Thoracic aorta (tissue), 2 donors: ENCODE data around the gene ZBTB21. TPM values are rescaled to one million over a fixed set of nuclear protein-coding genes. Genes with fewer than 3 reads are reported as not detected.

Experiments used
- ATAC-seq: fragments of 150-250 bp; one replicate; pipeline ENCODE4 v1.8.0; 2017; ENCODE audit warnings: low read depth; ENCODE audit not compliant: insufficient number of reproducible peaks, low FRiP score
- DNase-seq: peaks from one replicate; pipeline ENCODE4 v3.0.0-alpha.2; 2020; ENCODE audit warnings: low spot score
- H3K27ac ChIP-seq, 2 donors: fragments of 200-600 bp; sonication (generic); 1 replicate in 1 of 2; 2 replicates in 1 of 2; pipeline ENCODE4 v1.5.1; 2016; ENCODE audit warnings: mild to moderate bottlenecking in 2 of 2, moderate library complexity in 2 of 2
- H3K27me3 ChIP-seq: fragments of 200-600 bp; sonication (generic); replicated peaks from 2 replicates; pipeline ENCODE4 v1.6.0; 2016; ENCODE audit warnings: mild to moderate bottlenecking; ENCODE audit not compliant: insufficient read depth
- H3K36me3 ChIP-seq: fragments of 200-600 bp; sonication (generic); one replicate; pipeline ENCODE4 v1.5.1; 2016
- H3K4me1 ChIP-seq, 2 donors: fragments of 200-600 bp; sonication (generic); 1 replicate in 1 of 2; 2 replicates in 1 of 2; pipeline versions ENCODE4 v1.5.1 to v1.6.0; 2016; ENCODE audit warnings: low read depth in 2 of 2, mild to moderate bottlenecking in 1 of 2; ENCODE audit not compliant: control insufficient read depth in 1 of 2
- H3K4me3 ChIP-seq: fragments of 200-600 bp; sonication (generic); 2 replicates; pipeline ENCODE4 v1.5.1; 2016; ENCODE audit warnings: mild to moderate bottlenecking
- H3K9me3 ChIP-seq: fragments of 200-600 bp; sonication (generic); 2 replicates; pipeline ENCODE4 v1.5.1; 2016
- total RNA-seq, 2 donors: library from RNA; depleted of rRNA; stranded (reverse); fragments of >200 nt; gene quantifications; one replicate each; pipeline versions ENCODE4 v1.1.0 to v1.2.3, GENCODE V29; 2016
- TF ChIP-seq, protein P1 (sequence below): fragments of 200-600 bp; sonication (generic); IDR thresholded peaks from one replicate; pipeline ENCODE4 v1.5.1; 2019; ENCODE audit warnings: antibody characterized with exemption

Gene ZBTB21
- total RNA-seq, 2 donors from 2014 or later, result 16.5 to 23.8 TPM

DNA sequence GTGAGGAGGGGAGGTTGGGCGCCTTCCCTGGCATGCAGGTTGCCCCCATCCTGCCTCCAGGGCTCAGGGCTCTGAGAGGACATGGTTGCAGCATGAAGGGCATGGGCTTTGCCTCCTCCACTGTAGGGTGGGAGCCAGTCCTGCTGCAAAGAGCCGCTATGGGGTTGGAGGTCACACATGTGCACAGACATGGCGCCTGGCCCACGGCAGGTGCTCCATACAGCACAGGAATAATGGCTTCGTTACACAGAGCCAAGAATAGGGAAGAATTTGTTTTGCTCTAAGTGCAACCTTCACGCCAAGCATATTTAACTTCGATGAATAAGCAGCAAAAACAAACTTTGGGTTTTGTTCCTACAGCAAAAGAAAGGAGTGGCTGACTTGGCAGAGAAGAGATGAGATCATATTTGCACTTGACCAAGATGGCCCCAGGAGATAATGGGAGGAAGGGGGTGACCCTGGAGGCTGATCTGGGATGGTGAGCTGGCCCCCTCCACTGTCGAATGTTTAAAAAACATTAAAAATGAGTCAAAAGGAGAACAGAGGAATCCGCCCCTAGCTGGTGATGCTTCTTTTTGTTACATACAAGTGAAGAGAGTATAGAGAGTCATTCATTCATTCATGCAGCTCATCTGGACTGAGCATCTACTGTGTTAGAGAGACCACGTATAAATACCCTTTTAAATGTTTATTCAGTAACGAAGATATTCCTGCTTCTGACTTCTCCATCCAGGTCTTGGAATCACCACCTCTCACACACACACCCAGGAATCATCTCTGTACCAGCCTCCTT is 43.9 kb downstream of the ZBTB21 start:
- H3K27me3 ChIP-seq, result no peaks in the 10 kb centered on the region

DNA sequence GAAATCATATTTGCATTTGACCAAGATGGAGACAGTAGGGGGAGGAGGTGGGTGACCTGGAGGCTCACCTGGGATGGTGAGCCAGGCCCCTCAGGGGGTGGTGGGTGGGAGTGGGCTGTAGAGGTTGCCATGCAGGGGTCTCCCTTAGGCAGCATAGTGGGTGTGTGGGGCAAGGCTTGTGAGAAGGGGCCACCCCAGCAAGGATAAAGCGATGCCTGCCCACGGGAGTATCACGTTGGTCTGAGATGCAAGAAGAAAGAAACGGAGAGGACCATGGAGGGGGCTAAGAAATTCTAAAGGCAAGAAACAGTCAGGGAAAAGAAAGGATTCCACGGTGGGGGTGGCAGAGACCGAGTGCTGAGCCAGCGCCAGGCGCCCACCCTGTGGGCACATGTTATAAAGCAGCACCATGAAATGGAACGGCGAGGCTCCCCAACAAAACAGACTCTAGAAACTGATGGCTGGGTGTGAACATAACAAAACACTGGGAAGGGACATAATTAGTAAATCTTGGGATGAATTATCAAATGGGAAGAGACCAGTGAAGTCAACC is 44.6 kb downstream of the ZBTB21 start:
- Histone ChIP-seq H3K4me3 (no peak overlapping the region), H3K4me1 (no peaks in the 10 kb centered on the region), H3K27ac (no peak overlapping the region), H3K27me3 (no peaks in the 10 kb centered on the region), H3K36me3 (no peaks in the 10 kb centered on the region), H3K9me3 (no peaks in the 10 kb centered on the region)
- DNase-seq (no peak), ATAC-seq (no peak)
- TF ChIP-seq, protein P1, sequence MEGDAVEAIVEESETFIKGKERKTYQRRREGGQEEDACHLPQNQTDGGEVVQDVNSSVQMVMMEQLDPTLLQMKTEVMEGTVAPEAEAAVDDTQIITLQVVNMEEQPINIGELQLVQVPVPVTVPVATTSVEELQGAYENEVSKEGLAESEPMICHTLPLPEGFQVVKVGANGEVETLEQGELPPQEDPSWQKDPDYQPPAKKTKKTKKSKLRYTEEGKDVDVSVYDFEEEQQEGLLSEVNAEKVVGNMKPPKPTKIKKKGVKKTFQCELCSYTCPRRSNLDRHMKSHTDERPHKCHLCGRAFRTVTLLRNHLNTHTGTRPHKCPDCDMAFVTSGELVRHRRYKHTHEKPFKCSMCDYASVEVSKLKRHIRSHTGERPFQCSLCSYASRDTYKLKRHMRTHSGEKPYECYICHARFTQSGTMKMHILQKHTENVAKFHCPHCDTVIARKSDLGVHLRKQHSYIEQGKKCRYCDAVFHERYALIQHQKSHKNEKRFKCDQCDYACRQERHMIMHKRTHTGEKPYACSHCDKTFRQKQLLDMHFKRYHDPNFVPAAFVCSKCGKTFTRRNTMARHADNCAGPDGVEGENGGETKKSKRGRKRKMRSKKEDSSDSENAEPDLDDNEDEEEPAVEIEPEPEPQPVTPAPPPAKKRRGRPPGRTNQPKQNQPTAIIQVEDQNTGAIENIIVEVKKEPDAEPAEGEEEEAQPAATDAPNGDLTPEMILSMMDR, result no peak

More for the DNA sequence above, 43.9 kb downstream of the ZBTB21 start:
- Histone ChIP-seq H3K4me1 (no peaks in the 10 kb centered on the region), H3K4me3 (no peak overlapping the region), H3K9me3 (no peaks in the 10 kb centered on the region), H3K36me3 (no peaks in the 10 kb centered on the region), H3K27ac (no peak overlapping the region)
- ATAC-seq (no peak), DNase-seq (no peak)
- TF ChIP-seq, protein P1, result no peak

DNA sequence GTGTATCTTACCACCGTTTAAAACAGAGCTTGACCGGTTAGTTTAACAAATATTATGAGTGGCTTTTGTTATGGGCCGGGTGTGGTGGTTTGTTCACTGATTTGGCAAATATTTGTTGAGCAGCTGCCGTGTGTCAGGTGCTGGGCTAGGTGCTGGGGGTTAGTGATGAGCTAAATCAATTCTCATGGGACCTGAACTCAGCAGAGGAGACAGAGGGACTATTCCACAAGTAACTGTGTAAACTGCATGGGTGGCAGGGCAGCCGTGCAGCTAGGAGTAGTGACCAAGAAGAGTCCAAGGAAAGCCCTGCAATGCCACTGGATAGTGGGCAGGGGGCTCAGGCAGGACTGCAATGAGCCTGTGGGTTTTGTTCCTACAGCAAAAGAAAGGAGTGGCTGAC is 45.1 kb downstream of the ZBTB21 start:
- Histone ChIP-seq H3K27ac (no peak overlapping the region), H3K27me3 (no peaks in the 10 kb centered on the region), H3K36me3 (no peaks in the 10 kb centered on the region), H3K4me1 (peaks cover 0 to 3% of the 10 kb centered on the region in 2 donors), H3K9me3 (no peaks in the 10 kb centered on the region), H3K4me3 (no peak overlapping the region)
- TF ChIP-seq, protein P1, result no peak
- DNase-seq (no peak), ATAC-seq (no peak)

DNA sequence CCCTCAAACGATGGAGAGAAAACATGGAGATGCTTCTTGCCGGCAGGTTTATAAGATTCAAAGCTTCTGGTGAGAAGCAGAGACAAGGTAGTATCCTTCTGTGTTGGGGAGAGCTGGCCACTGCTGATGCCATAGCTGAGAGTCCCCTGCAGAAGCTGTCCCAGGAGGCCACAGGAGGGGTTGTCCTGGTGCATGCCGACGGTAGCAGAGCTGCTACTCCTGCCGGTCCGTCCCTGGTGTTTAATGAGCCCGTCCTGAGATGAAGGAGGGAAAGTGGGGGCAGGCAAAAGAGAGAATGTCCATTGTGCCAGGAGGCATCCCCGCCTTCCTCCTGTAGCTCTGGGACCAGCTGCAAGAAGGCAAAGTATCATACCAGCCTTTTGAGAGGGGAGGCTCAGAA is 46.0 kb downstream of the ZBTB21 start:
- TF ChIP-seq, protein P1, result no peak
- no peak for ATAC-seq
- Histone ChIP-seq H3K4me3 (no peak overlapping the region), H3K27ac (no peak overlapping the region), H3K36me3 (no peaks in the 10 kb centered on the region), H3K4me1 (peaks cover 0 to 8% of the 10 kb centered on the region in 2 donors), H3K9me3 (no peaks in the 10 kb centered on the region), H3K27me3 (no peaks in the 10 kb centered on the region)
- DNase-seq, result no peak

DNA sequence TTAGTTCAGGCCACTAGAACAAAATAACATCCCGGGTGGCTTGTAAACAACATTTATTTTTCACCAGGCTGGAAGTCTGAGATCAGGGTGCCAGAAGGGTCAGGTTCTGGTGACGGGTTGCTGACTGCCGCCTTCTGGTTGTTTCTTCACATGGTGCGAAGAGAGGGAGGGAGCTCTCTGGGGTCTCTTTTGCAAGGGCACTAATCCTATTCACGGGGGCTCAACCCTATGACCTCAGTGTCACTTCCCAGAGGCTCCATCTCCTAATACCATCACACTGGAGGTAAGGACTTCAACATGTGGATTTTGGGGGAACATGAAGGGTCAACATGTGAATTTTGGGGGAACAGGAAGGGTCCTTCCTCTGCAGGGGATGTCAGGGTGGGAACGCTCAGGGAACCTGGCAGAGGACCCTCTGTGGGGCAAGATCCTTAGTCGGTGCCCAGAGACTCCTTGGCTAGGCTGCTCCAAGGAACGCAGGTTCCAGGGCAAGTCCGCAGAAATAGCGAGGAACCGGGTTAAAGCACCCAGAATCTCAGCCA is 47.7 kb downstream of the ZBTB21 start:
- no peaks in the 10 kb centered on the region for H3K36me3 ChIP-seq

More for the DNA sequence above, 47.7 kb downstream of the ZBTB21 start:
- Histone ChIP-seq H3K4me3 (no peak overlapping the region), H3K9me3 (no peaks in the 10 kb centered on the region), H3K27me3 (no peaks in the 10 kb centered on the region), H3K27ac (no peak overlapping the region), H3K4me1 (peaks cover 12 to 24% of the 10 kb centered on the region in 2 donors)
- DNase-seq, result no peak
- TF ChIP-seq, protein P1, result no peak
- no peak for ATAC-seq
